ENCODE data around the gene PRR36.
"Not testable (repeated sequence)": the region's sequence is repeated elsewhere in the genome, so short reads cannot be mapped to it uniquely, and the experiment has no call there.

PRR36 gene

DNA sequence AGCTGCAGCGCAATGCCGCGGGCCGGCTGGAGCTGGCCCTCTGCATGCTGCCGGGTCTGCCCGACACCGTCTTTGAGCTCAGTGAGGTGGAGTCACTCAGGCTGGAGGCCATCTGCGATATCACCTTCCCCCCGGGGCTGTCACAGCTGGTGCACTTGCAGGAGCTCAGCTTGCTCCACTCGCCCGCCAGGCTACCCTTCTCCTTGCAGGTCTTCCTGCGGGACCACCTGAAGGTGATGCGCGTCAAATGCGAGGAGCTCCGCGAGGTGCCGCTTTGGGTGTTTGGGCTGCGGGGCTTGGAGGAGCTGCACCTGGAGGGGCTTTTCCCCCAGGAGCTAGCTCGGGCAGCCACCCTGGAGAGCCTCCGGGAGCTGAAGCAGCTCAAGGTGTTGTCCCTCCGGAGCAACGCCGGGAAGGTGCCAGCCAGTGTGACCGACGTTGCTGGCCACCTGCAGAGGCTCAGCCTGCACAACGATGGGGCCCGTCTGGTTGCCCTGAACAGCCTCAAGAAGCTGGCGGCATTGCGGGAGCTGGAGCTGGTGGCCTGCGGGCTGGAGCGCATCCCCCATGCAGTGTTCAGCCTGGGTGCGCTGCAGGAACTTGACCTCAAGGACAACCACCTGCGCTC lies 25.7 kb upstream of the PRR36 start:
- DNase-seq (ENCODE audit: low read depth in 2 of 2): no peak

DNA sequence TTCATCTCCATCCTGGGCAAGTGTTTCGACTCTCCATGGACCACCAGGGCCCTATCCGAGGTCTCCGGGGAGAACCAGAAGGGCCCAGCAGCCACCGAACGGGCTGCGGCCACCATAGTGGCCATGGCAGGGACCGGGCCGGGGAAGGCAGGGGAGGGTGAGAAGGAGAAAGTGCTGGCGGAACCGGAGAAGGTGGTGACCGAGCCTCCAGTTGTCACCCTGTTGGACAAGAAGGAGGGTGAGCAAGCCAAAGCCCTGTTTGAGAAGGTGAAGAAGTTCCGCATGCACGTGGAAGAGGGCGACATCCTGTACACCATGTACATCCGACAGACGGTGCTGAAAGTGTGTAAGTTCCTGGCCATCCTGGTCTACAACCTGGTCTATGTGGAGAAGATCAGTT lies 24.8 kb upstream of the PRR36 start:
- DNase-seq (ENCODE audit: low read depth in 2 of 2): no peak

DNA sequence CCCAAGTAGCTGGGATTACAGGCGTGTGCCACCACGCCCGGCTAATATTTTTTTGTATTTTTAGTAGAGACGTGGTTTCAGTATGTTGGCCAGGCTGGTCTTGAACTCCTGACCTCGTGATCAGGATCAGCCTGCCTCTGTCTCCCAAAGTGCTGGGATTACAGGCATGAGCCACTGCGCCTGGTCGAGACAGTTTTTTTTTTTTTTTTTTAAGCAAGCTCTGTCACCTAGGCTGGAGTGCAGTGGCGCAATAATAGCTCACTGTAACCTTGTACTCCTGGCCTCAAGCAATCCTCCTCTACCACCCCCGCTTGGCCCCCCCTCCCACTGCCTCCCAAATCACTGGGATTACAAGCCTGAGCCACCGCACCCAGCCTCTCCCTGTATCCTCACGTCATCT lies 23.1 kb upstream of the PRR36 start:
- DNase-seq (ENCODE audit: low read depth in 2 of 2): no peak

DNA sequence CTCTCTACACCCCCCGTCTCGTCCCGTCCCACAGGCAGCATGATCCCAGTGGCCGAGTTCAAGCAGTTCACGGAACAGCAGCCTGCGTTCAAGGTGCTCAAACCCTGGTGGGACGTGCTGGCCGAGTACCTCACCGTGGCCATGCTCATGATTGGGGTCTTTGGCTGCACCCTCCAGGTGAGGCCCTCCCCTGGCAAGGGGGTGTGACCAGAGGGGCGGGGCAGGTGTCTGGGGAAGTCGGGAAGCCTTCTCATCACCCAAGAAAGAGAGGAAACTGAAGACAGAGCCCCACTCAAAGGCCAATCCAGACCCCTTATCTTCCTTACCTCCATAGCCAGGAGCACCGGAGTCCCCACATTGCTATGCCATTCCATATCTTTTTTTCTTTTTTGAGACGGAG lies 21.4 kb upstream of the PRR36 start:
- DNase-seq (ENCODE audit: low read depth in 2 of 2): no peak

DNA sequence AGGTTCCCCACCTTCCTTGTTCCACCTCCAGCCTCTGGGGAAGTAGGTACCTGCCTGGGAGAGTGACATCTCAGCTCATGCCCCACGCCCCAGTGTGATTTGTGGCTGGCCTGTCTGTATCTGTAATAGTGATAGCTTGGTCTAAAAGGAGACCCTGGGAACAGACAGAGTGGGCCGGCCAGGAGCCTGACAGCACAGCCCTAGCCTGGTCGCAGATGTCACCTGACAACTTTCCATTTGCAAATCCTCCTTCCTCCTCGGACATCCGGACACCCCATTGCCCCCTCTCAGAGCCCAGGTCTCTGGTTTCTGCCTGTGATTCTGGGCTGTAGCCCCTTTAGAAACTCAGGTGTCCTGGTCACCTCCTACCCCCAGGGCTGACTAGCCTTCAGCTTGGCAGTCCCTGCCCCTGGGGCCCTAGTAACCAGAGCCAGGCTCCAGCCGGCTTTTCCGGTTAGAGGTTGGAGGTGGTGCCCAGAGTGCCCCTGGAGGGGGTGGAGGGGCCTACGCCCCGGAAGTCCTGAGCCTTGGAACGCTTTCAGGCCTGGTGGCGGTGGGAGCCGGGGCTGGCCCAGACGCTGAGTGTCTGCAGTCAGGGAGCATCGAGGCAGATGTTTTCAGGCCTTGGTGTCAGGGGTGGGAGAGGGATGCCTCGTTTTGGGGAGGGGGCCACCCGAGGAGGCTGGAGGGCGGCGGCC lies 20.6 kb upstream of the PRR36 start:
- DNase-seq (ENCODE audit: low read depth in 2 of 2): no peak

DNA sequence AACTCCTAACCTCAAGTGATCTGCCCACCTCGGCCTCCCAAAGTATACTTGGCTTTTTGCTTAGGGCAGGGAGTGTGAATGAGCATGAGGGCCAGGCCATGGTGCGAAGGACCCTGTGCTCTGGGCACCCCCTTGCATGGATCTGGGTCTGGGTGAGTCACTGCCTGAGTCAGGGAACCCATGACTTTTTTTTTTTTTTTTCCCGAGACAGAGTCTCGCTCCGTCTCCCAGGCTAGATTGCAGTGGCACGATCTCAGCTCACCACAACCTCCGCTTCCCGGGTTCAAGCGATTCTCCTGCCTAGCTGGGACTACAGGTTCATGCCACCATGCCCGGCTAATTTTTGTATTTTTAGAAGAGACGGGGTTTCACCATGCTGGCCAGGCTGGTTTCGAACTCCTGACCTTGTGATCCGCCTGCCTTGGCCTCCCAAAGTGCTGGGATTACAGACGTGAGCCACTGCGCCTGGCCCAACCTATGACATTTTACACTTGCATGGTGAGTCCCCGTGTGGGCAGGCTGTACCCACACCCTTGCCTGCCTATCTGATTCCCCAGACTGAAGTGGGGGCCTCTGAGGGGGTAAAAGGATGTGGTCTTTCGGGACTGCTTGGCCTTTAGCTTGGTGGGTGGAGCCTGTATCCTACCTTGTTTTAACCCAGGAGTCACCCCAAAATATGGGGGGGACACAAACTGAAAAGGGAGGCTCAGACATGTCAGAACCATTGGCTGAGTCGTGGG lies 19.3 kb upstream of the PRR36 start:
- not testable (repeated sequence) for DNase-seq (ENCODE audit: low read depth in 2 of 2)

DNA sequence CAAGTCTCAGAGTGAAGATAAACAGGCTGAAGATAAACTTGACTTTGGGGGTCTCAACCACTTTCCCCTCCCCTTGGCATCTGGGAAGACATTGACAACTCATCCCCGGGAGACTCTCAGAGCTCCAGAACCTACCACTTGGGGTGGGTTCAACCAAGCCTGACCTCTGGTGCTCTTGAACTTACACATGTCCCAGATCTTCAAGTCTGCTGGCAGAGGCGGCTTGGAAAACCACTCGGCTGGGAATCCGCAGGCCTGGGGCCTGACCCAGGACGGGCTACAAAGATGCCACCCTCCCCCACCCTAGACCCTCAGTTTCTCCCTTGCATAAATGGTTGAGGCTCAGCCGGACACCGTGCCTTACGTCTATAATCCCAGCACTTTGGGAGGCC lies 14.6 kb upstream of the PRR36 start:
- DNase-seq (ENCODE audit: low read depth in 2 of 2): no peak

DNA sequence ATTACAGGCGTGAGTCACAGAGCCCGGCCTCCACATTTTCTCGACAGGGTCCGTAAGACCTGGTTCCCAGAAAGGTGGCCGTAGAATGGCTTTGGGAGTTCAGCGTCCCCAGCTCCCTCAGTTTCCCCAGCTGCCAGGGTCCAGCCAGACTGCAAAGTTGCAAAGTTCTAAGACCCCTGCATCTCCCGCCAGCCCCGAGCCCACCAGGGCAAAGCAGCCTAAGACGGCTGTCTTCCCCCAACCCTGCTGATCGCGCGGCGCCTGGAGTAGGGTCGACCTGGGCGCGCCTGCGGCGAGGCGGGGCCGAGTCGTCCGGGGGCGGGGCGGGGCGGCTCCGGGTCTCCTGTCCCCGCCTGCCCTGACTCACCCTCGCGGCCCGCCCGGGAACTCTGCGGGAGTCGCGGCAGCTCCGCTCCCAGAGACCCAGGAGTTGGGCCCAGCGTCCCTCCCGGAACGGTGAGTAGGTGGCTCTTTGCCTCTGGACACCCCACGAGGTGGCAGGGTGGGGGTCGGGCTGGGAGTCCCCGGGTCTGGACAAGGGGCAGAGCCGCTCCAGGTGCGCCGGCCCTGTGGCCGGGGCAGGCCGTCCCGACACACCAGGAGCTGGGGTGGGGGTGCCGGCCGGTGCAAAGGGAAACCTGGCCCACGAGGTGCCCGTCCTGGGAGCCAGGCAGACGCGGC lies 14.1 kb upstream of the PRR36 start, which contains the start of gene LRRC8E:
Gene LRRC8E, plus strand, starts transcription at position 366 of the 681 bp plus-strand sequence. CDS start 7,094 bp downstream, outside the sequence.
- no peak for DNase-seq (ENCODE audit: low read depth in 2 of 2)

DNA sequence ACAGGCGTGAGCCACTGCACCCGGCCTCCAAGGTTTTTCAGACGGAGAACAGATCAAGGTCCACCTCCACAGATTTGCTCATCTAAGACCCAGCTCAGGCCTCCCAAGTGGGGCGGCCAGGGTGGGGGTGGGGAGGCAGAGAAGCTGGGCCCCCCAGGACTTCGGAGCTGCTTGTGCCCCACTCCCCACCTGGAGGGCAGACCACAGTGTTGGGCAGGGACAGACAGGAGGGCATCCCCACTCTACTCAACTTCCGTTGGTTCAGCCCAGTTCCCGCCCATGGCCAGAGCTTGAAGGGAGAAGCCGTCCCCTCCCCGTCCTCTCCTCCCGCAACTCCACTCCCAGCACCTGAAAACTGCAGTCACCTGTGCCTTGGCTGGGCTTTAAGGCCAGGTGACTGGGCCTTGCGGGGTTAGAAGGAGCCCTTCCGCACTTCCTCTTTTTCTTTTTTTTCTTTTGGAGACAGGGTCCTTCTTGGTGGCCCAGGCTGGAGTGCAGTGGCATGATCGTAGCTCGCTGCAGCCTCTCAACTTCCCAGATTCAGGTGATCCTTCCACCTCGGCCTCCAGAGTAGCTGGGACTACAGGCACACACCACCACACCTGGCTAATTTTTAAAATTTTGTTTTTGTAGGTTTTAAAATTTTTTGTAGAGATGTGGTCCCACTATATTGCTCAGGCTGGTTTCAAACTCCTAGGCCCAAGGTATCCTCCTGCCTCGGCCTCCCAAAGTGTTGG lies 13.4 kb upstream of the PRR36 start:
- no peak for DNase-seq (ENCODE audit: low read depth in 2 of 2)

DNA sequence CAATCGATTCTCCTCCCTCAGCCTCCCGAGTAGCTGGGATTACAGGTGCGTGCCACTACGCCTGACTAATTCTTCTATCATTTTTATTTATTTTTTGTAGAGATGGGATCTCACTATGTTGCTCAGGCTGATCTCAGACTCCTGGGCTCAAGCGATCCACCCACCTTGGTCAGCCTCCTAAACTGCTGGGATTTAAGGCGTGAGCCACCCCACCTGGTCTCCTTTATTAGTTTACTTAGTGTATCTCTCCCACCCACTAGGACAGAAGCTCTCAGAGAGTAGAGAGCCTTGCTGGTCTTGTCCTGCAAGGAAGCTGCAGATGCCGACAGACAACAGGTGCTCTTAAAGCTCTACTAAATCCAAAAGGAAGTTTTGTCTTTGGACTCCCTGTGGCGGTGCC lies 11.6 kb upstream of the PRR36 start:
- no peak for DNase-seq (ENCODE audit: low read depth in 2 of 2)

DNA sequence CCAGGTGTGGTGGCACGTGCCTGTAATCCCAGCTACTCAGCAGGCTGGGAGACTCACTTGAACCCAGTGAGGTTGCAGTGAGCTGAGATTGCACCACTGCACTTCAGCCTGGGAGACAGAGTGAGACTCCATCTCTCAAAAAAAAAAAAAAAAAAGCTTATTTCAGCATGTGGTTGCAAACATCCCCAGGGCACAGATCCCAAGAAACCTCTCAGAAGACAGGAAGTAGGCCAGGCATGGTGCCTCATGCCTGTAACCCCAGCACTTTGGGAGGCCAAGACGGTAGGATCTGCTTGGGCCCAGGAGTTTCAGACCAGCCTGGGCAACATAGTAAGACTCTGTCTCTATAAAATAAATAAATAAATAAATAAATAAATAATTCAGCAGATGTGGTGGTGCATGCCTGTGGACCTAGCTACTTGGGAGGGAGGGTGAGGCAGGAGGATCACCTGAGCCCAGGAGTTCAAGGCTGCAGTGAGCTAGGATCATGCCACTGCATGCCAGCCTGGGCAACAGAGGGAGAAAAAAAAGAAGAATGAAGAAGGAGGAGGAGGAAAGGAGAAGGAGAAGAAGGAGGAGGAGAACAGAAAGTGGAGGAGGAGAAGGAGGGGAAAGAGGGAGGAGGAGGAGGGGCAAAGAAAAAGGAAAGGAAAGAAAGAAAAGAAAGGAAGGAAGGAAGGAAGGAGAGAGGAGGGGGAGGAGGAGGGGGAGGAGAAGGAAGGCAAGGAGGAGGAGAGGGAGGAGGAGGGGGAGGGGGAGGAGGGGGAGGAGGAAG lies 9.8 kb upstream of the PRR36 start:
- DNase-seq (ENCODE audit: low read depth in 2 of 2): no peak

DNA sequence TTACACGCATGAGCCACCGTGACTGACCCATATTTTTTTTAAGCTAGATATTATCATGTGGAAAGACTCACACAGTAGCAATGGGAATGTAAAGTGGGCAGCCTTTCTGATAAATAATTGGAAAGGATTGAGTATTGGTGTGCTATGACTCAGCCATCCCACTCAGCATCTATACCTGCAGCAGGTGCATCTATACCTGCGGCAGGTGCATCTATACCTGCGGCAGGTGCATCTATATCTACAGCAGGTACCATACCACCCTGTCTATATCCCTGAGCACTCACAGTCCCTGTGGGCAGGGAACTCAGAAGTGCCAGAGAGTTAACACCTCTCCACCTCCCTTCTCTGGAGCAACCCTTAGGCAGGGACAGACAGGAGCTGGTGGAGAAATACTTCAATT lies 8.9 kb upstream of the PRR36 start:
- no peak for DNase-seq (ENCODE audit: low read depth in 2 of 2)

DNA sequence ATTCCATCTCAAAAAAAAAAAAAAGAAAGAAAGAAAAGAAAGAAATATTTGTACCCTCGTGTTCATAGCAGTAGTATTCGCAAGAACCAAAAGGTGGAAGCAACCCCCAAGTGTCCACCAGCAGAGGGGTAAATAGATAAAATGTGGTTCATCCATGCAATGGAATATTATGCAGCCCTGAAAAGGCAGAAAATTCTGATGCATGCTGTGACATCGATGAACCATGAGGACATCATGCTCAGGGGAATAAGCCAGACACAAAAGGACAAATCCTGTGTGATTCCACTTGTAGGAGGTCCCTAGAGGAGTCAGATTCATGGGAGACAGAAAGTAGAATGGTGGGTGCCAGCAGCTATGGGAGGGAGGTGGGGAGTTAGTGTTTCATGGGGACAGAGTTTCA lies 7.7 kb upstream of the PRR36 start:
- DNase-seq (ENCODE audit: low read depth in 2 of 2): no peak

DNA sequence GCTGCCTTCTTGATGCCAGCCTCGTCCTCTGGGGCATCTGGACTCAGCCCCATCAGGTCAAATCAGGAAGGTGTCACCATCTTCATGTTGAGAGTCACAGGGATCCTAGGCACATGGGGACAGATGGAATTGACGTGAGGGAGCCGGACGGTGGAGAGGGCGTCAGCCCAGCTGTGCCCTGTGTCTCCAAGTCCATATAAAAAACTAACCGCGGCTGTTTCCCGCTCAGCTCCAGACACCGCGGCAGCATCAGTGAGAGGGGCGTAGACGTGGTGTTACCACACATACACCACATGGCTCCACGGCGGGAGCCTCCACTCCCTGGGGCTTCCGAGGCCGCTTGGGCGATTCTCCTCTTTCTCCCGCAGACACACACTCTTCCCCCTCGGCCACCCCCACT lies 5.6 kb upstream of the PRR36 start:
- DNase-seq (ENCODE audit: low read depth in 2 of 2): no peak

DNA sequence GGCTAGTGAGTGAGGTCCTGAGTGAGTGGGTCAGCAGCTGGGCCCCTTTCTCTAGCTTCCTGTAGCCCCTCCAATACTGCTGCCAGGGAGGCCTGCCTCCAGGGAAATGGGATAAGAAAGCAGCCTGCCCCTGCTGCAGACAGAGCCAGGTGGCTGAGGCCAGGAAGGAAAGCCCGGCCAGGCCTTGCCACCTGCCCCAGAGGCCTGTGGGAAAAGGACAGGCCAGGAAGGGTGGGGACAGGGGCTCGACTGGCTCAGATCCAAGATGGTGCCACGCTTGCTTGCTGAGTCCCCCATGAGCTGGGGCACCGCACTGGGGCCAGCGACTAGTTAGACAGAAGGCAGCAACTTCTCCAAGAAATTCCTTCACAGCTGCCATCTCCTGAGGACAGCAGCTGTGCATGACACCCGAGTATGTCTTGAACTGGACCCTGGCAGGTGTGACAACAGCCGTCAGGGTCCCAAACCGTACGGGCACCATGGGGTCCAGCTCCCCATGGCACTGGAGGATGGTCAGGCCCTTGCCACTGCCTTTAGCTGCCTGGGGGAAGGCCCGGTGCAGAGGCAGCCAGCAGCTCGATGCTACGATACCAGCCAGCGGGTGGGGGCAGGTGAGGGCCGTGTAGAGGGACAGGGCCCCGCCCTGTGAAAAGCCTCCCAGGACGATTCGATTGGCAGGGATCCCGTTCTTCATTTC lies 5.1 kb upstream of the PRR36 start:
- DNase-seq (ENCODE audit: low read depth in 2 of 2): no peak

DNA sequence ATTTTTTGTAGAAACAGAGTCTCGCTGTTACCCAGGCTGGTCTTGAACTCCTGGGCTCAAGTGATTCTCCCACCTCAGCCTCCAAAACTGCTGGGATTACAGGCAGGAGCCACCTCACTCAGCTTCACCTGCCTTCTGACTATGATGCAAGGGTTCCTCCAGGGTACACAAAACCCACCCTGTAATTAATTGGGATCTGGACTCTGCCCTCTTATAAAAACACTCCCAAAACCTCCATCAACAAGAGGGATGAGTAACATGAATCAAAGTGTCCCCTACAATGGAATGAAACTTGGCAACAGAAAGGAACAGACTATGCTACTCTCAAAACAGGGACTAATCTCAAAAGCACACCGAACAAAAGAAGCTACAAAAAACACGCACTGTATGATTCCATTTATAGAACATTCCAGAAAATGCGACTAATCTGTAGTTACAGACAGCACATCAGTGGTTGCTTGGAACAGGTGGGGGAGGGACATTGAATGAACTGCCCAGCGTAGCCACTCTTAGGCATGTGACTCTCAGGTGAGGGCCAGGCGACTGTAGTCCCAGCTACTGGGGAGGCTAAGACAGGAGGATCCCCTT lies 3.2 kb upstream of the PRR36 start:
- DNase-seq (ENCODE audit: low read depth in 2 of 2): no peak

DNA sequence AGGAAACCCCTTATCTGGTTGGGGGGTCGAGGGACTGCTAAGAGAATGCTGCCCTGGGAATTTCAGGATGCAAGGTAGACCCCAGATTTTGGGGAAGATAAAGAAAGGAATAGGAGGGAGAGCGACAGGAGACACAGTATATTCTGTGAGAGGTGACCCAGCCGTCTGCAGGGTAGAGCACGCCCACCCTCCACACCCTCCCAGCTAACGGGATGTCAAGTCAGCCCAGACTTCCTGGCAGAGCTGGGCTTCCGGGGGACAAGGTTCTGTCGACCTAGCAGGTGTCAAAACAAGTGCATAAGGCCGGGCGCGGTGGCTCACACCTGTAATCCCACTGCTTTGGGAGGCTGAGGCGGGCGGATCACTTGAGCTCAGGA lies 695 bp upstream of the PRR36 start:
- no peak for DNase-seq (ENCODE audit: low read depth in 2 of 2)

DNA sequence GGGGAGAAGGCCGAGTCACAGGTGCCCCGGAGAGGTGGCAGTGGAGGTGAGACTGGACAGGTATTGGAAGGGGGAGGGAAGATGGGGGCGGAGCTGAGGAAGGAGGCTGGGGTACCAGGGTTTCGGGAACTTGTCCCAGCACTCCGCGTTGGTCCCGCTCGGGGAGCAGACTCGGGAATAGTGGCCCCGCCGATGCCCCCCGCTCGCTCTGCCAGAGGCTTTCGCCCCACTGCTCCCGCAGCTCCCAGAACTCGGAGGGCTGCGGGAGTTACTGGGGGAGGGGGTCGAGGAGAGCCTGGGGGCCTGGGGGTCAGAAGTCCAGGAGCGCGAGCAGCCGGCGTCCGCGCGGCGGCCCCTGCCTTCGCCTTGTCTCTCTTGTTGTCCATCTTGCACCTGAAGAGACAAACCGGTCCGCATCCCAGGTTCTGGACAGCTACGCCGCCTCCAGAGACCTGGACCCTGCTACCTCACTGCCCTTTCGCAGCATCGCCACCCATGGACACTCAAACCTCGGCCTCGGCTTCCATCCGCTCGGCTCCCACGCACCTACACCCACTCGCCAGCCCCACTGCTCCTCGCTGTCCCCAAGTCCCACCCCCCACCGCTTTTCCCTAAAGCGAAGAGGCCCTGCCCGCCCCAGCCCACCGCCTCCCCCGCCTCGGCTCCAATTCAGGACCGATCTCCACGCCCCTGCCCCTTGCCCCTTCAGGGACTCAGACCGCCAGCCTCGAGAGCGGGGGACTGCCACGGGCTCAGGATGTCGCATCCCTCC lies 700 bp downstream of the PRR36 start:
- DNase-seq (ENCODE audit: low read depth in 2 of 2): no peak
